ENCODE data around the gene E2F3. TPM values are rescaled to one million over a fixed set of nuclear protein-coding genes. Genes with fewer than 3 reads are reported as not detected.
A peak's percentile ranks its signal among the peaks of the same experiment; 100 is the strongest.

The E2F3 gene
- polyA plus RNA-seq, 3 donors: 7.5 to 14.6 (median 8.9) TPM

- no peaks in the 10 kb centered on the region for H3K27me3 ChIP-seq (ENCODE audit: control insufficient read depth in 2 of 2, insufficient read depth in 2 of 2, low read length in 2 of 2)
- H3K4me2 ChIP-seq (replicated peaks; ENCODE audit: extremely low read depth, low read length, poor library complexity, severe bottlenecking): no peak overlapping the region
- intact Hi-C loops (cut with micrococcal nuclease): no loop called here
- no peak overlapping the region for H3K9ac ChIP-seq (ENCODE audit: insufficient read depth, low read length, poor library complexity, severe bottlenecking)
- Mint-ChIP-seq H3K27ac (peak overlapping the region in 2 of 7 donors; percentile 72 to 81), H3K27me3 (ENCODE audit: low read depth in 3 of 3) (peaks cover 0 to 2% (median 0%) of the 10 kb centered on the region in 3 donors), H3K9me3 (no peaks in the 10 kb centered on the region), H3K4me3 (no peak overlapping the region), H3K36me3 (peaks cover 31 to 48% of the 10 kb centered on the region in 2 donors), H3K4me1 (peaks cover 67% of the 10 kb centered on the region)
- peaks cover 28% of the 10 kb centered on the region for H4K20me1 ChIP-seq (ENCODE audit: insufficient read depth, low read length)
- 100% methylated on average over 9 of the region's 9 CpGs for WGBS (ENCODE audit: insufficient coverage)
- no peak overlapping the region for H3K4me3 ChIP-seq (replicated peaks in 1 of 3; ENCODE audit: low read depth in 2 of 3, low read length in 3 of 3)
- H2AFZ ChIP-seq (ENCODE audit: insufficient read depth, low read depth, low read length, poor library complexity, severe bottlenecking): no peak overlapping the region
- DNase-seq: no peak
- H3K36me3 ChIP-seq (replicated peaks in 1 of 2; ENCODE audit: control insufficient read depth in 1 of 2, insufficient read depth in 2 of 2, low read length in 2 of 2): peaks cover 22 to 42% of the 10 kb centered on the region in 2 donors
- H3K9me3 ChIP-seq (replicated peaks in 1 of 2; ENCODE audit: control insufficient read depth in 1 of 2, insufficient read depth in 1 of 2, low read length in 2 of 2): no peaks in the 10 kb centered on the region
- no peak for TF ChIP-seq CTCF (IDR thresholded peaks at IDR 0.05)
- peaks cover 40 to 42% of the 10 kb centered on the region in 2 donors for H3K4me1 ChIP-seq (ENCODE audit: control insufficient read depth in 1 of 2, insufficient read depth in 2 of 2, low read length in 2 of 2)
- peaks cover 77% of the 10 kb centered on the region for H3K79me2 ChIP-seq (ENCODE audit: insufficient read depth, low read length)
- H3K27ac ChIP-seq (ENCODE audit: low read depth in 1 of 2, low read length in 2 of 2): peak overlapping the region in 1 of 2 donors; percentile 32
Measured at GRCh38 chr6:20479526-20479925, 77.8 kb downstream of the E2F3 start.

DNA sequence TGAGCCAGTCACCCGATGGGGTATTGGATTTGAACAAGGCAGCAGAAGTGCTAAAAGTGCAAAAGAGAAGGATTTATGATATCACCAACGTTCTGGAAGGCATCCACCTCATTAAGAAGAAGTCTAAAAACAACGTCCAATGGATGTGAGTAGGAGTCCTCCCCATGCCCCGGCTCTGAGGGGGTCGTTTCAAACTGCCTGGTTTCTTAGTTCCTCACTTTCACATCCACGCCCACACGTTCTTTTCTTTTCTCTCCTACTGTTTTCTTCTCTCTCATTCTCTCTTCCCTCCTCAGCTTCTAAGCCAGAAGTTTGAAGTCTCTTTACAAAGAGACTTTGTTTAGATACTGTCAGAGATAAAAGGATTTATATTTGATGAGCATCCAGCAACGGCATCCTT is 79.6 kb downstream of the E2F3 start:
- TF ChIP-seq CTCF (IDR thresholded peaks at IDR 0.05): no peak
- 73% methylated on average over 1 of the region's 8 CpGs for WGBS (ENCODE audit: insufficient coverage)
- Histone ChIP-seq H4K20me1 (ENCODE audit: insufficient read depth, low read length) (peaks cover 13% of the 10 kb centered on the region), H3K36me3 (replicated peaks in 1 of 2; ENCODE audit: control insufficient read depth in 1 of 2, insufficient read depth in 2 of 2, low read length in 2 of 2) (peaks cover 22 to 45% of the 10 kb centered on the region in 2 donors), H3K4me1 (ENCODE audit: control insufficient read depth in 1 of 2, insufficient read depth in 2 of 2, low read length in 2 of 2) (peaks cover 41% of the 10 kb centered on the region in 2 donors), H2AFZ (ENCODE audit: insufficient read depth, low read depth, low read length, poor library complexity, severe bottlenecking) (no peak overlapping the region), H3K9me3 (replicated peaks in 1 of 2; ENCODE audit: control insufficient read depth in 1 of 2, insufficient read depth in 1 of 2, low read length in 2 of 2) (no peaks in the 10 kb centered on the region), H3K4me3 (replicated peaks in 1 of 3; ENCODE audit: low read depth in 2 of 3, low read length in 3 of 3) (no peak overlapping the region), H3K9ac (ENCODE audit: insufficient read depth, low read length, poor library complexity, severe bottlenecking) (no peak overlapping the region), H3K79me2 (ENCODE audit: insufficient read depth, low read length) (peaks cover 73% of the 10 kb centered on the region), H3K4me2 (replicated peaks; ENCODE audit: extremely low read depth, low read length, poor library complexity, severe bottlenecking) (no peak overlapping the region), H3K27me3 (ENCODE audit: control insufficient read depth in 2 of 2, insufficient read depth in 2 of 2, low read length in 2 of 2) (no peaks in the 10 kb centered on the region), H3K27ac (ENCODE audit: low read depth in 1 of 2, low read length in 2 of 2) (peak overlapping the region in 1 of 2 donors; percentile 61)
- Mint-ChIP-seq H3K27ac (peak overlapping the region in 6 of 7 donors; percentile 21 to 81 (median 68)), H3K9me3 (no peaks in the 10 kb centered on the region), H3K27me3 (ENCODE audit: low read depth in 3 of 3) (peaks cover 0 to 2% (median 0%) of the 10 kb centered on the region in 3 donors), H3K4me3 (no peak overlapping the region), H3K4me1 (peaks cover 67% of the 10 kb centered on the region), H3K36me3 (peaks cover 32 to 55% of the 10 kb centered on the region in 2 donors)
- DNase-seq: no peak
- intact Hi-C loops (cut with micrococcal nuclease): loop anchor here (5.0 to 10.0 kb wide), 2 partner anchors 34 to 76 kb away; partner anchors contain the start of gene E2F3 (in 2 of the 2)

All from CD14-positive monocyte (primary cell).